Measurements from ENCODE around the gene PLAAT4.

Gene PLAAT4

DNA sequence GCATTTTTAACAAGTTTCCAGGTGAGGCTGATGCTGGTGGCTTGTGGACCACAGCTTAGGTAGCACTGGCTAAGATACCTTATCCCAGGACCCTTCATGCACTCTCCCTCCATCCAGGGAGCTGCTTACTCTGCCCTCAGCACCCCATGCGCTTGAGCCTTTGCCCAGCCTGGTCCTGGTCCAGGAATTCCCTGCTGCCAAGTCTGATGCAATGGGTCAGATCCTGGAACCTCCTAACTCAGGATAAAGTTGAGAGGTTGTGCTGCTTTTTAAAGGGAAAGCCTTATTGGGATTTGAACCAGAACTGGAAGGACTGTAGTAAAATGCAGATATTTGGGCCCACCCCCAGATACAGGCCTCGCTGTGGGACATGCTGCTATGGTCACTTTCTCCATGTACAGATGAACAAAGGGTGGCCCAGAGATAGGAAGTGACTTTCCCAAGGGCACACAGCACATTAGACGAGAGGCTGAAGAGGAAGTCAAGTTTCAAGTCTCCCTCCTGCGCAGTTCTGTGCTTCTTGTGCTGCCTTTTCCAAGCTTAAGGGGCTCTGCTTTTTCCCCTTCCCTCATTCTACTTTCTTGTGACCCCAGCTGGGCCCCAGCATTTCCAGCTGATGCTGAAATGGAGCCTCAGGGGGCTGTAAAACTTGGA, 31.5 kb upstream of the PLAAT4 start:
- H3K27me3 Mint-ChIP-seq: peaks cover 18% of the 10 kb centered on the region
- H3K27ac Mint-ChIP-seq: no peak overlapping the region
- peaks cover 5% of the 10 kb centered on the region for H3K4me1 Mint-ChIP-seq
- H3K36me3 Mint-ChIP-seq: peaks cover 4% of the 10 kb centered on the region
- H3K4me3 Mint-ChIP-seq: no peak overlapping the region
- DNase-seq (ENCODE audit: low spot score in 2 of 2) (no peak), ATAC-seq (ENCODE audit: low read depth) (no peak)
- peaks cover 6% of the 10 kb centered on the region for H3K9me3 Mint-ChIP-seq

- ATAC-seq (ENCODE audit: low read depth) (no peak), DNase-seq (ENCODE audit: low spot score in 2 of 2) (no peak)
- Mint-ChIP-seq H3K4me1 (peaks cover 5% of the 10 kb centered on the region), H3K36me3 (no peaks in the 10 kb centered on the region), H3K4me3 (no peak within 1 kb of the TSS), H3K9me3 (no peaks in the 10 kb centered on the region), H3K27me3 (peaks cover 18% of the 10 kb centered on the region), H3K27ac (no peak within 1 kb of the TSS)
Observed at GRCh38 chr11:63505857-63506528, 30.6 kb upstream of the PLAAT4 start, which contains the start of gene LGALS12. Gene LGALS12, plus strand, starts transcription at chr11:63506084. Its CDS starts 375 bp downstream, at chr11:63506459.

- H3K27me3 Mint-ChIP-seq: peaks cover 18% of the 10 kb centered on the region
- no peak for DNase-seq (ENCODE audit: low spot score in 2 of 2)
- H3K27ac Mint-ChIP-seq: no peak overlapping the region
- no peaks in the 10 kb centered on the region for H3K36me3 Mint-ChIP-seq
- H3K4me1 Mint-ChIP-seq: peaks cover 5% of the 10 kb centered on the region
- no peak overlapping the region for H3K4me3 Mint-ChIP-seq
- H3K9me3 Mint-ChIP-seq: no peaks in the 10 kb centered on the region
- no peak for ATAC-seq (ENCODE audit: low read depth)
Observed at GRCh38 chr11:63506876-63507275, 29.7 kb upstream of the PLAAT4 start.

DNA sequence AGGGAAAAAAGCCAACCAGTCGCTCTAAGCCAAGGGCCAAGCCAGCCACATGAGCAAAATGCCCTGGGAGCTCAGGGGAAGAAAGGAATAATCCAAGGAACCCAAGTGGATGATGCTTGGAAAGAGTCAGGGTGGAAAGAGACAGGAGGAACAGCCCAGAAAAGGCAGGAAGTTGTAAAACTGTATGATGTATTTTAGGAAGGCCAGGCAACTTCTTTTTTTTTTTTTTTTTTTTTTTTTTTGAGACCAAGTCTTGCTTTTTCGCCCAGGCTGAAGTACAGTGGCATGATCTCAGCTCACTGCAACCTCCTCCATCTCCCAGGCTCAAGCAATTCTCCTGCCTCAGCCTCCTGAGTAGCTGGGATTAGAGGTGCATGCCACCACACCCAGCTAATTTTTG, 29.1 kb upstream of the PLAAT4 start:
- no peaks in the 10 kb centered on the region for H3K9me3 Mint-ChIP-seq
- peaks cover 5% of the 10 kb centered on the region for H3K4me1 Mint-ChIP-seq
- peaks cover 16% of the 10 kb centered on the region for H3K27me3 Mint-ChIP-seq
- no peaks in the 10 kb centered on the region for H3K36me3 Mint-ChIP-seq
- no peak for DNase-seq (ENCODE audit: low spot score in 2 of 2)
- H3K4me3 Mint-ChIP-seq: no peak overlapping the region
- no peak for ATAC-seq (ENCODE audit: low read depth)
- no peak overlapping the region for H3K27ac Mint-ChIP-seq

DNA sequence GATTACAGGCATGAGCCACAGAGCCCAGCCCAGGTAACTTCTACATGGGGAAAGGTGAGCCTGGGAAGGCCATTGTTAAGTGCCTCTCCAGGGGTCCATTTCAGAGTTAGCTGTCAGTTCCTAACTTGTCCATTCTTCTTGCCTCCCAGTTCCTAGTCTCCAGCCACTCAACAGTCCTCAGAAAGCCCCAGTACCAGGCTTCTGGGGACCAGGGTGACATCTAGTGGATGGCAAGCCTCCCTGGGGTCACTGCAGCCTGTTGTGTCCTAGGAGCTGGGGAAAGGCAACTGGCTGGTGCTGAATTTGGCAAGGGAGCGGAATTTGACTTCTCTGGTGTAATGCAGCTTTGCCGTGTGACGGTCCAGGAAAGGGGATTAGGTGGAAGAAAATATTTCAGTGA, 28.6 kb upstream of the PLAAT4 start:
- peaks cover 5% of the 10 kb centered on the region for H3K4me1 Mint-ChIP-seq
- peaks cover 16% of the 10 kb centered on the region for H3K27me3 Mint-ChIP-seq
- DNase-seq (ENCODE audit: low spot score in 2 of 2) (no peak), ATAC-seq (ENCODE audit: low read depth) (peak; percentile 51)
- H3K36me3 Mint-ChIP-seq: no peaks in the 10 kb centered on the region
- H3K4me3 Mint-ChIP-seq: no peak overlapping the region
- H3K27ac Mint-ChIP-seq: no peak overlapping the region
- no peaks in the 10 kb centered on the region for H3K9me3 Mint-ChIP-seq

GRCh38 chr11:63508745-63509144, 27.9 kb upstream of the PLAAT4 start:
- no peak for ATAC-seq (ENCODE audit: low read depth)
- H3K9me3 Mint-ChIP-seq: no peaks in the 10 kb centered on the region
- no peak for DNase-seq (ENCODE audit: low spot score in 2 of 2)
- H3K4me3 Mint-ChIP-seq: no peak overlapping the region
- peaks cover 5% of the 10 kb centered on the region for H3K4me1 Mint-ChIP-seq
- H3K36me3 Mint-ChIP-seq: no peaks in the 10 kb centered on the region
- peaks cover 16% of the 10 kb centered on the region for H3K27me3 Mint-ChIP-seq
- no peak overlapping the region for H3K27ac Mint-ChIP-seq

- DNase-seq (ENCODE audit: low spot score in 2 of 2) (no peak), ATAC-seq (ENCODE audit: low read depth) (no peak)
- Mint-ChIP-seq H3K27ac (no peak overlapping the region), H3K4me1 (peaks cover 5% of the 10 kb centered on the region), H3K27me3 (peaks cover 14% of the 10 kb centered on the region), H3K4me3 (no peak overlapping the region), H3K9me3 (no peaks in the 10 kb centered on the region), H3K36me3 (no peaks in the 10 kb centered on the region)
Observed at GRCh38 chr11:63510360-63511047, 26.1 kb upstream of the PLAAT4 start.

- Mint-ChIP-seq H3K36me3 (no peaks in the 10 kb centered on the region), H3K27me3 (peaks cover 14% of the 10 kb centered on the region)
- DNase-seq (ENCODE audit: low spot score in 2 of 2): no peak
Observed at GRCh38 chr11:63511048-63511748, 25.4 kb upstream of the PLAAT4 start.

DNA sequence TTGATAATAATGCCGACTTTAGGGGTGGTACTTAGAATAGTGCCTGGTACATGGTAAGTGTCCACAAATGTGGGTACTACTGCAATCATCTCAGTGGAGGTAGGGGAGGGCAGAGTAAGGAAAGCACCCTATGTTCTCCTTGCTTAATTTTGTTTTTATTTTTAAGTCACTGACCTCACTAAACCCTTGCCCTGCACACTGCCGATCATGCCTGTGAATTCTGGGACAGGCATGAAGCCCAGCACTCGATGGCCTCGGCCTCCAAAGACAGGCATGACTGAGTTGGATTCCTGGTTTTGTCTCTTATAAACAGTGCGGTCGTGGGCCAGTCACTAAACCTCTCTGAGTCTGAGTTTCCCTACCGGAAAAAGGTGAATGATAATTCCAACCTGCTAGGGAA, 23.8 kb upstream of the PLAAT4 start:
- no peak for ATAC-seq (ENCODE audit: low read depth)
- Mint-ChIP-seq H3K9me3 (no peaks in the 10 kb centered on the region), H3K4me3 (no peak overlapping the region), H3K27ac (no peak overlapping the region), H3K27me3 (peaks cover 5% of the 10 kb centered on the region), H3K4me1 (no peaks in the 10 kb centered on the region), H3K36me3 (no peaks in the 10 kb centered on the region)
- no peak for DNase-seq (ENCODE audit: low spot score in 2 of 2)

More at GRCh38 chr11:63511048-63511748, 25.4 kb upstream of the PLAAT4 start:
- Mint-ChIP-seq H3K4me3 (no peak overlapping the region), H3K9me3 (no peaks in the 10 kb centered on the region), H3K27ac (no peak overlapping the region), H3K4me1 (peaks cover 4% of the 10 kb centered on the region)
- no peak for ATAC-seq (ENCODE audit: low read depth)

GRCh38 chr11:63516109-63516508, 20.5 kb upstream of the PLAAT4 start:
- Mint-ChIP-seq H3K27me3 (no peaks in the 10 kb centered on the region), H3K27ac (no peak overlapping the region), H3K9me3 (peaks cover 3% of the 10 kb centered on the region), H3K36me3 (peaks cover 3% of the 10 kb centered on the region), H3K4me3 (no peak overlapping the region), H3K4me1 (peaks cover 2% of the 10 kb centered on the region)
- ATAC-seq (ENCODE audit: low read depth): no peak
- no peak for DNase-seq (ENCODE audit: low spot score in 2 of 2)

GRCh38 chr11:63517156-63517555, 19.5 kb upstream of the PLAAT4 start:
- Mint-ChIP-seq H3K27ac (no peak overlapping the region), H3K36me3 (peaks cover 6% of the 10 kb centered on the region), H3K27me3 (peaks cover 4% of the 10 kb centered on the region), H3K9me3 (peaks cover 5% of the 10 kb centered on the region), H3K4me3 (no peak overlapping the region), H3K4me1 (peaks cover 2% of the 10 kb centered on the region)
- no peak for ATAC-seq (ENCODE audit: low read depth)
- no peak for DNase-seq (ENCODE audit: low spot score in 2 of 2)

DNA sequence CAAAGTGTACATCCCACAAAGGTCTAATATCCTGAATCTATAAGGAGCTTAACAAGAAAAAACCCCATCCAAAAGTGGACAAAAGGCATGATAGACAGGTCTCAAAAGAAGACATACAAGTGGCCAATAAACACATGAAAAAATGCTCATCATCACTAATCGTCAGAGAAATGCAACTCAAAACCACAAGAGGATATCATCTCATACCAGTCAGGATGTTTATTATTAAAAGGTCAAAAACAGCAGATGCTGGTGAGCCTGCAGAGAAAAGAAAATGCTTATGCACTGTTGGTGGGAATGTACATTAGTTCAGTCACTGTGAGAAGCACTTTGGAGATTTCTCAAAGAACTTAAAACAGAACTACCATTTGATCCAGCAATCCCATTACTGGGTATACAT, 18.1 kb upstream of the PLAAT4 start:
- H3K36me3 Mint-ChIP-seq: peaks cover 6% of the 10 kb centered on the region
- no peak overlapping the region for H3K27ac Mint-ChIP-seq
- DNase-seq (ENCODE audit: low spot score in 2 of 2) (no peak), ATAC-seq (ENCODE audit: low read depth) (no peak)
- peaks cover 11% of the 10 kb centered on the region for H3K9me3 Mint-ChIP-seq
- H3K4me3 Mint-ChIP-seq: no peak overlapping the region
- H3K27me3 Mint-ChIP-seq: peaks cover 10% of the 10 kb centered on the region
- H3K4me1 Mint-ChIP-seq: peaks cover 2% of the 10 kb centered on the region

DNA sequence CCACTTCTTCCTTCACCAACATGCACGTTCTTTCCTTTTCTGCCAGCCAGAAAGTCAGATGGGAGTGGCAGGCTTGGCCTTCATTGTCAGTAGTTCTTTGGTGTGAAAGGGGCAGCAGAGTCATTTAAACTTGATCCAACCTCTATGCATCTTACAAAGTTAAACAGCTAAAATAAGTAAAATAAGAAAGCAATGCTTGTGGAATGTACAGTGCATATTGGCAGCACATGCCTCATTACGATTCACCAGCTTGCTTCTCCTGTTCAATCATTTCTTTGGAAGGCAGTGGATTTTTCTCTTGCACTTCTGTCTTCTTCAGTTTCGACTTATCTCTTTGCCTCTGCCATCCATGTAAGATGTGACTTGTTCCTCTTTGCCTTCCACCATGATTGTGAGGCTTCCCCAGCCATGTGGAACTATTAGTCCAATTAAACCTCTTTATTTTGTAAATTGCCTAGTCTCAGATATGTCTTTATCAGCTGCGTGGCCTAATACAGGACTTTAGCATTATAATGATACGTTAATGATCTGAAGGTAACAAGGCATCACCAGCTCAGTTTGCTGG, 15.9 kb upstream of the PLAAT4 start:
- H3K4me1 Mint-ChIP-seq: peaks cover 2% of the 10 kb centered on the region
- peaks cover 14% of the 10 kb centered on the region for H3K9me3 Mint-ChIP-seq
- H3K4me3 Mint-ChIP-seq: no peak overlapping the region
- ATAC-seq (ENCODE audit: low read depth) (no peak), DNase-seq (ENCODE audit: low spot score in 2 of 2) (no peak)
- no peak overlapping the region for H3K27ac Mint-ChIP-seq
- H3K36me3 Mint-ChIP-seq: peaks cover 6% of the 10 kb centered on the region
- H3K27me3 Mint-ChIP-seq: peaks cover 16% of the 10 kb centered on the region

GRCh38 chr11:63521896-63522295, 14.7 kb upstream of the PLAAT4 start:
- no peak overlapping the region for H3K27ac Mint-ChIP-seq
- H3K4me3 Mint-ChIP-seq: no peak overlapping the region
- peaks cover 16% of the 10 kb centered on the region for H3K27me3 Mint-ChIP-seq
- ATAC-seq (ENCODE audit: low read depth): no peak
- peaks cover 14% of the 10 kb centered on the region for H3K9me3 Mint-ChIP-seq
- DNase-seq (ENCODE audit: low spot score in 2 of 2): no peak
- H3K4me1 Mint-ChIP-seq: peaks cover 2% of the 10 kb centered on the region
- peaks cover 6% of the 10 kb centered on the region for H3K36me3 Mint-ChIP-seq

Data from memory B cell (primary cell).